SK-N-SH (cell line): ENCODE measurements around the gene GLIS1. TPM values are rescaled to one million over a fixed set of nuclear protein-coding genes. Genes with fewer than 3 reads are reported as not detected.
A peak's percentile ranks its signal among the peaks of the same experiment; 100 is the strongest.

Experiments used
- CTCF ChIA-PET: fragments of 300-600, 350-600 bp; formaldehyde crosslinking; extraction: SDS; loops from one replicate; lab custom pipeline; 2021; lab: Yijun Ruan, JAX
- POLR2A ChIA-PET: fragments of 350-600 bp; sonication (Branson Sonifier 250); formaldehyde crosslinking; extraction: SDS; loops from one replicate; lab custom pipeline; 2020; ENCODE audit warnings: antibody characterized with exemption, inconsistent platforms; lab: Yijun Ruan, JAX
- DNase-seq: peaks from one replicate; pipeline ENCODE4 v3.0.0; 2012
- H2AFZ ChIP-seq: fragments of 200-600 bp; sonication (generic); 2 replicates; pipeline ENCODE4 v1.8.1; 2016; ENCODE audit warnings: antibody characterized with exemption, mild to moderate bottlenecking, low read depth
- H3F3A ChIP-seq: fragments of 200-600 bp; sonication (generic); replicated peaks from 2 replicates; pipeline ENCODE3; 2016; ENCODE audit warnings: antibody characterized with exemption, mild to moderate bottlenecking; ENCODE audit not compliant: insufficient read depth
- H3K27ac ChIP-seq, 2 experiments: fragments of 200-500 bp in 1 of 2; fragments of 200-600 bp in 1 of 2; sonication (Bioruptor generic) in 1 of 2; sonication (generic), shearing (Covaris generic) in 1 of 2; 2 replicates each; pipeline versions ENCODE4 v1.5.1 to v1.6.1; 2014 to 2016; ENCODE audit warnings: low read depth in 2 of 2, inconsistent platforms in 1 of 2, low read length in 1 of 2, mild to moderate bottlenecking in 1 of 2, mixed read lengths in 1 of 2
- H3K27me3 ChIP-seq: fragments of 200-600 bp; sonication (generic), shearing (Covaris generic); 2 replicates; pipeline ENCODE4 v1.6.1; 2016; ENCODE audit warnings: mixed run types; ENCODE audit not compliant: insufficient read depth
- H3K36me3 ChIP-seq, 2 experiments: fragments of 200-500 bp in 1 of 2; fragments of 200-600 bp in 1 of 2; sonication (Bioruptor generic) in 1 of 2; sonication (generic) in 1 of 2; replicated peaks in 1 of 2; 2 replicates each; pipeline versions ENCODE3 to v1.5.1; 2014 to 2016; ENCODE audit warnings: low read length in 1 of 2, mild to moderate bottlenecking in 1 of 2; ENCODE audit not compliant: insufficient read depth in 2 of 2, control insufficient read depth in 1 of 2
- H3K4me1 ChIP-seq, 2 experiments: fragments of 200-500 bp in 1 of 2; fragments of 200-600 bp in 1 of 2; sonication (Bioruptor generic) in 1 of 2; sonication (generic), shearing (Covaris generic) in 1 of 2; 2 replicates each; pipeline versions ENCODE4 v1.5.1 to v1.6.1; 2014 to 2016; ENCODE audit warnings: low read depth in 1 of 2, low read length in 1 of 2, mixed run types in 1 of 2; ENCODE audit not compliant: insufficient read depth in 2 of 2, control insufficient read depth in 1 of 2
- H3K4me2 ChIP-seq: fragments of 200-600 bp; sonication (generic), shearing (Covaris generic); 2 replicates; pipeline ENCODE4 v1.6.1; 2017; ENCODE audit warnings: mixed run types
- H3K4me3 ChIP-seq, 2 experiments: fragments of 200-500 bp in 1 of 2; fragments of 200-600 bp in 1 of 2; sonication (Bioruptor generic) in 1 of 2; sonication (generic), shearing (Covaris generic) in 1 of 2; 2 replicates each; pipeline versions ENCODE4 v1.5.1 to v1.8.1; 2014 to 2016; ENCODE audit warnings: low read depth in 2 of 2, inconsistent platforms in 1 of 2, low read length in 1 of 2, mild to moderate bottlenecking in 1 of 2, mixed read lengths in 1 of 2, moderate library complexity in 1 of 2
- H3K79me2 ChIP-seq: fragments of 200-600 bp; sonication (generic); 2 replicates; pipeline ENCODE4 v1.8.1; 2017; ENCODE audit warnings: mild to moderate bottlenecking; ENCODE audit not compliant: insufficient read depth
- H3K9ac ChIP-seq: fragments of 200-600 bp; sonication (generic); 2 replicates; pipeline ENCODE4 v1.6.1; 2017; ENCODE audit warnings: mixed run types
- H3K9me2 ChIP-seq: fragments of 200-600 bp; sonication (generic); 2 replicates; pipeline ENCODE4 v1.6.1; 2017; ENCODE audit warnings: mixed run types
- H3K9me3 ChIP-seq: fragments of 200-600 bp; sonication (generic); 2 replicates; pipeline ENCODE4 v1.6.1; 2017; ENCODE audit warnings: mixed run types, mild to moderate bottlenecking, moderate library complexity
- H4K20me1 ChIP-seq: fragments of 200-600 bp; sonication (generic); 2 replicates; pipeline ENCODE4 v1.6.1; 2017; ENCODE audit warnings: mild to moderate bottlenecking, mixed run types; ENCODE audit not compliant: insufficient read depth
- CTCF ChIP-seq: fragments of 200-600 bp; sonication (generic); IDR thresholded peaks from 2 replicates; pipeline ENCODE4 v1.6.1; 2017; ENCODE audit warnings: antibody characterized with exemption, mild to moderate bottlenecking, moderate library complexity
- ELF1 ChIP-seq: IDR thresholded peaks from 2 replicates; pipeline ENCODE4 v1.4.0; 2012
- EZH2phosphoT487 ChIP-seq: fragments of 200-600 bp; sonication (generic); IDR thresholded peaks from 2 replicates; pipeline ENCODE4 v1.6.1; 2017; ENCODE audit warnings: low read depth, mixed run types, mild to moderate bottlenecking, antibody characterized with exemption, moderate library complexity, borderline replicate concordance
- FOSL2 ChIP-seq: IDR thresholded peaks from 2 replicates; pipeline ENCODE4 v1.4.0; 2012; ENCODE audit warnings: low read depth, mild to moderate bottlenecking, moderate library complexity, borderline replicate concordance
- GABPA ChIP-seq: IDR thresholded peaks from 2 replicates; pipeline ENCODE4 v1.4.0; 2012; ENCODE audit warnings: low read depth, mild to moderate bottlenecking
- JUND ChIP-seq: IDR thresholded peaks from 2 replicates; pipeline ENCODE4 v1.4.0; 2012
- MXI1 ChIP-seq: IDR thresholded peaks from 2 replicates; pipeline ENCODE4 v1.6.1; 2012; ENCODE audit warnings: mild to moderate bottlenecking, low read depth, low read length, improper control_type of control experiment
- NRF1 ChIP-seq: IDR thresholded peaks from 2 replicates; pipeline ENCODE4 v1.6.1; 2012; ENCODE audit warnings: low read depth, mild to moderate bottlenecking, low read length
- PBX3 ChIP-seq: IDR thresholded peaks from 2 replicates; pipeline ENCODE4; 2012
- POLR2AphosphoS5 ChIP-seq: IDR thresholded peaks from 2 replicates; pipeline ENCODE4 v1.6.1; 2012; ENCODE audit warnings: low read depth, low read length
- RXRA ChIP-seq: IDR thresholded peaks from 2 replicates; pipeline ENCODE4 v1.4.0; 2012; ENCODE audit warnings: low read depth, mild to moderate bottlenecking, borderline replicate concordance
- SMC3 ChIP-seq: IDR thresholded peaks from 2 replicates; pipeline ENCODE4 v1.6.1; 2012; ENCODE audit warnings: low read depth, low read length, improper control_type of control experiment
- TCF12 ChIP-seq: IDR thresholded peaks from 2 replicates; pipeline ENCODE4 v1.4.0; 2012
- YY1 ChIP-seq: IDR thresholded peaks from 2 replicates; pipeline ENCODE4 v1.4.0; 2012; ENCODE audit warnings: low read depth, mild to moderate bottlenecking
- WGBS: methylation state at CpG from one replicate; pipeline ENCODE4 v1.1.6; 2017; ENCODE audit warnings: low lambda C conversion rate; 5-methylcytosine and 5-hydroxymethylcytosine counted together
- polyA plus RNA-seq, 3 experiments: library from polyadenylated mRNA; depleted of rRNA; stranded (reverse); fragments of >200 nt; gene quantifications; 2 replicates each; pipeline ENCODE4 v1.2.3, GENCODE V29; 2012

The GLIS1 gene
- polyA plus RNA-seq, 1 of the 3 experiments (the other 2 are of a cell fraction) = 0.13 TPM

- H3K9me2 ChIP-seq = no peaks in the 10 kb centered on the region
- CTCF ChIA-PET = interaction anchor here (1.5 kb wide), 1 partner anchor 10 kb away, joined by 5 read pairs; no protein-coding TSS in a partner anchor
- H3K9ac ChIP-seq = no peak overlapping the region
- H3K4me3 ChIP-seq = no peak overlapping the region
- no peak overlapping the region for H3K27ac ChIP-seq
- 73% methylated on average over 5 of the region's 6 CpGs for WGBS
- H3F3A ChIP-seq = no peaks in the 10 kb centered on the region
- no peaks in the 10 kb centered on the region for H4K20me1 ChIP-seq
- no peaks in the 10 kb centered on the region for H3K36me3 ChIP-seq
- no peak overlapping the region for H3K4me2 ChIP-seq
- POLR2A ChIA-PET = no interaction called here
- H3K4me1 ChIP-seq = peaks cover 2 to 9% of the 10 kb centered on the region in 2 experiments; a peak in 1 of 4 replicates
- no peaks in the 10 kb centered on the region for H3K9me3 ChIP-seq
- no peak overlapping the region for H2AFZ ChIP-seq
- TF ChIP-seq YY1 = no peak
- no peak for TF ChIP-seq PBX3
- no peak for TF ChIP-seq EZH2phosphoT487
- TF ChIP-seq NRF1 = no peak
- TF ChIP-seq JUND = no peak
- TF ChIP-seq CTCF = no peak
- TF ChIP-seq ELF1 = no peak
- no peak for TF ChIP-seq SMC3
- no peak for TF ChIP-seq RXRA
- TF ChIP-seq GABPA = no peak
- H3K27me3 ChIP-seq = no peaks in the 10 kb centered on the region
- DNase-seq = no peak
- H3K79me2 ChIP-seq = no peaks in the 10 kb centered on the region
Observed at GRCh38 chr1:53536606-53537005, 202.4 kb downstream of the GLIS1 start.

- Histone ChIP-seq H3K27ac (no peak overlapping the region), H4K20me1 (no peaks in the 10 kb centered on the region), H3K4me1 (peaks cover 0 to 7% of the 10 kb centered on the region in 2 experiments; a peak in 1 of 4 replicates), H3K4me2 (no peak overlapping the region), H3K27me3 (no peaks in the 10 kb centered on the region), H3K9me2 (no peaks in the 10 kb centered on the region), H3F3A (no peaks in the 10 kb centered on the region), H3K36me3 (no peaks in the 10 kb centered on the region), H2AFZ (no peak overlapping the region), H3K79me2 (no peaks in the 10 kb centered on the region), H3K4me3 (no peak overlapping the region), H3K9ac (no peak overlapping the region), H3K9me3 (no peaks in the 10 kb centered on the region)
- ChIA-PET CTCF (interaction anchor here (1.2 kb wide), 1 partner anchor 51 kb away, joined by 4 read pairs; no protein-coding TSS in a partner anchor), POLR2A (no interaction called here)
- DNase-seq = no peak
- WGBS = 47% methylated on average over 6 of the region's 7 CpGs
- TF ChIP-seq POLR2AphosphoS5 (no peak), FOSL2 (peak; percentile 35; the same call in 1 of the 2 replicates), TCF12 (peak; percentile 23; the same call in 1 of the 2 replicates), MXI1 (no peak)
Observed at GRCh38 chr1:53535846-53536245, 203.1 kb downstream of the GLIS1 start.
